ENCODE data around the gene IHH.

GRCh38 chr2:219059375-219059724 lies 1.4 kb downstream of the IHH start:
- no peak for TF ChIP-seq CTCF (conservative IDR thresholded peaks at IDR 0.05; ENCODE audit: low read depth, low read length)
- no peak for TF ChIP-seq EZH2 (IDR thresholded peaks at IDR 0.05; ENCODE audit: low read length, unreplicated experiment)

Data from PC-3 (cell line).